Fibroblast of the aortic adventitia (primary cell): ENCODE results near the gene COL16A1. TPM values are rescaled to one million over a fixed set of nuclear protein-coding genes. Genes with fewer than 3 reads are reported as not detected.

Source experiments
- DNase-seq: peaks from one replicate; pipeline ENCODE4 v3.0.0-alpha.2; 2010; ENCODE audit warnings: low read depth
- H3K4me3 ChIP-seq: 2 replicates; pipeline ENCODE4 v1.5.1; 2011; ENCODE audit warnings: low read depth, mild to moderate bottlenecking, control low read depth, low read length, moderate library complexity
- total RNA-seq: library from RNA; depleted of rRNA; stranded (reverse); fragments of >200 nt; gene quantifications from 2 replicates; pipeline ENCODE4 v1.2.3, GENCODE V29; 2012; ENCODE audit warnings: low replicate concordance
- TF ChIP-seq, protein P1 (sequence below): IDR thresholded peaks from 2 replicates; pipeline ENCODE4 v1.5.1; 2011; ENCODE audit warnings: mild to moderate bottlenecking, low read length, control low read depth, inconsistent platforms; ENCODE audit not compliant: insufficient read depth

Gene COL16A1
- total RNA-seq, 1 donor: 133 TPM

DNA sequence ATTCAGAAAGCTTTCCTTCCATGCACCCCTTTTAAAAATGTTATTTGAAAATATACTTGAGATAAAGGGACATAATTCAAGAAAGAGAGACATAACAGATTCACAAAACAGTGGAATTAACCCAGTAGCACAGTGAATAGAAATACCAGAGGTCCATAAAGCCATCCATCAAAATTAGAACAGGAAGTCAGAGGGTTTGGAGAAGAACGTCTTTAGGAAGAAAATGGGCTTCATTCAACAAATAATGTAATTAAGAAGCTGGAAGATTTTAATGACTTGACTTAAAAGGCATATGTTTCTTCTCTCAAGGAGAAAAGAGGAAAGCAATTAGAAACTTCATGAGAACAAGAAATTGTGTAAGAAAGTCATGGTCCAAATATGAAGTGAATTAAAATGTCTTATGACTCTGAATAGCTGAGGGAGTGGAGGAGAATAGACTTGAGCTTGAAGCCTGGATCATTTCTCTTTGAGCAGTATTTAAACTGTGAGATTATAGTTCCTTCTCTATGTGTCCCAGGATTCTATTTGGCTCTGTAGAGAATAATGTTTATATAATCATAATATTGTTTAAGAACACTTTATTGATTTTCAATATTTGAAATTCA lies 94.2 kb downstream of the COL16A1 start:
- H3K4me3 ChIP-seq: no peak overlapping the region
- TF ChIP-seq, protein P1, sequence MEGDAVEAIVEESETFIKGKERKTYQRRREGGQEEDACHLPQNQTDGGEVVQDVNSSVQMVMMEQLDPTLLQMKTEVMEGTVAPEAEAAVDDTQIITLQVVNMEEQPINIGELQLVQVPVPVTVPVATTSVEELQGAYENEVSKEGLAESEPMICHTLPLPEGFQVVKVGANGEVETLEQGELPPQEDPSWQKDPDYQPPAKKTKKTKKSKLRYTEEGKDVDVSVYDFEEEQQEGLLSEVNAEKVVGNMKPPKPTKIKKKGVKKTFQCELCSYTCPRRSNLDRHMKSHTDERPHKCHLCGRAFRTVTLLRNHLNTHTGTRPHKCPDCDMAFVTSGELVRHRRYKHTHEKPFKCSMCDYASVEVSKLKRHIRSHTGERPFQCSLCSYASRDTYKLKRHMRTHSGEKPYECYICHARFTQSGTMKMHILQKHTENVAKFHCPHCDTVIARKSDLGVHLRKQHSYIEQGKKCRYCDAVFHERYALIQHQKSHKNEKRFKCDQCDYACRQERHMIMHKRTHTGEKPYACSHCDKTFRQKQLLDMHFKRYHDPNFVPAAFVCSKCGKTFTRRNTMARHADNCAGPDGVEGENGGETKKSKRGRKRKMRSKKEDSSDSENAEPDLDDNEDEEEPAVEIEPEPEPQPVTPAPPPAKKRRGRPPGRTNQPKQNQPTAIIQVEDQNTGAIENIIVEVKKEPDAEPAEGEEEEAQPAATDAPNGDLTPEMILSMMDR: no peak
- DNase-seq: no peak

DNA sequence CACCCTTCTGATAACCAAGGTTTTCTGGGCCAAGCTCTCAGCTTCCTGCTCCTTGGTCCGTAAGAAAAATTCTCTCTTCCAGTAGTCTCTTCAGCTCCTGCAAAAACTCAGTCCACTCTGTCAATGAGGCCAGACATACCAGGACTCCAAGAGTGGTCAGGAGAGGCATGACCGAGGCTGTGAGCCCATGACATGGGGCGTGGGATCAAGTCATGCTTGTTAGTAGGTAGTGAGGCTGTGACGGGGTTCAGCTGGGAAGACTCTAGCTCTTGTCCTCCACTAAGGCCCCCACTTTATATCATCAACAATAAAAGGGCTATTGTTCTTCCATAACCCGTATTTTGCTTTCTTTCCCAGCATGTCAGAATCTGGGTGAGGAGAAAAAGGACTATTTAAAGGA lies 96.5 kb downstream of the COL16A1 start:
- TF ChIP-seq, protein P1: no peak
- no peak overlapping the region for H3K4me3 ChIP-seq
- DNase-seq: no peak

DNA sequence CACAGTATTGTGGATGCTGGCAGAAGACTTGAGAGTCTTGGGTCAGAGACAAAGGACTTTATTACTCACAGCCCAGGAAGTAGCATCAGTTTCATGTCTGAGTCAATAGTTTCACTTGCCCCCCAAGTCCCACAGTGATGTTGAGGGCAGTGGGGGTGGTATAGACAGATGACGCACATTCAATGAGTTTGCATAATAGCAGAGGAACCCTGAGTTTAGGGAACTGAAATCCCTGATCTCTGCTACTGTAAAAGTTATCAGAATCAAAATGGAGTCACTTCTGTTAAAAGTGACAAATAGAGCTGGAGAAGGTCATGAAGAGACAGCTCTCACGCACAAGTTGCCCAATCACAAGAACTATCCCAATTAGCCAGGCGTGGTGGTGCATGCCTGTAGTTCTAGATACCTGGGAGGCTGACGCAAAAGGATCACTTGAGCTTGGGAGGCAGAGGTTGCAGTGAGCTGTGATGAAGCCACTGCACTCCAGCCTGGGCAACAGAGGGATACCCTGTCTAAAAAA lies 97.8 kb downstream of the COL16A1 start:
- peak; percentile 73 for DNase-seq
- TF ChIP-seq, protein P1: no peak
- no peak overlapping the region for H3K4me3 ChIP-seq

Other genes with a start within 250 kb of the COL16A1 start
- gene TINAGL1, start 127.5 kb downstream of the COL16A1 start, total RNA-seq: 1.2 and 99.8 TPM in 2 replicates
- gene HCRTR1, start 86.3 kb downstream of the COL16A1 start, total RNA-seq: 0.18 TPM in 1 of 2 replicates, not detected in the other
- 33.3 and 59.8 TPM in 2 replicates for gene PEF1, start 59.1 kb downstream of the COL16A1 start, total RNA-seq
- 7.9 and 11.3 TPM in 2 replicates for gene ADGRB2, start 60.3 kb upstream of the COL16A1 start, total RNA-seq
- gene SPOCD1, start 112.0 kb upstream of the COL16A1 start, total RNA-seq: 3.4 and 37.2 TPM in 2 replicates
- 428 and 692 TPM in 2 replicates for gene PTP4A2, start 234.4 kb upstream of the COL16A1 start, total RNA-seq